ENCODE results near the gene SEMA3C.

GRCh38 chr7:80902716-80903308 is 16.0 kb downstream of the SEMA3C start:
- TF ChIP-seq CTCF (IDR thresholded peaks at IDR 0.05) (no peak), POLR2A (IDR thresholded peaks at IDR 0.05) (no peak)
